Activated T-cell treated with anti-CD3 and anti-CD28 coated beads, Interleukin-2, amount 50 U/mL, for 4 hours (primary cell): Measurements from ENCODE around the gene TSPAN31. TPM values are rescaled to one million over a fixed set of nuclear protein-coding genes. Genes with fewer than 3 reads are reported as not detected.

Experiments
- ATAC-seq, 2 donors: fragments of 200-7000 bp; cut with Tn5 transposase; one replicate each; pipeline ENCODE4 v1.10.0; 2021
- DNase-seq: peaks from one replicate; pipeline ENCODE4 v3.0.0-alpha.2; 2020
- H3K27me3 Mint-ChIP-seq: one replicate; pipeline ENCODE4 v1.8.0; 2021; ENCODE audit warnings: low read depth, mixed read lengths
- H3K36me3 Mint-ChIP-seq: one replicate; pipeline ENCODE4 v1.8.0; 2022; ENCODE audit warnings: mixed read lengths; ENCODE audit not compliant: insufficient read depth
- H3K4me1 Mint-ChIP-seq: one replicate; pipeline ENCODE4 v1.8.0; 2021; ENCODE audit warnings: low read depth, mixed read lengths
- H3K4me3 Mint-ChIP-seq: one replicate; pipeline ENCODE4 v1.8.0; 2021; ENCODE audit warnings: mild to moderate bottlenecking, moderate library complexity, mixed read lengths
- H3K9me3 Mint-ChIP-seq: one replicate; pipeline ENCODE4 v1.8.0; 2021; ENCODE audit warnings: mixed read lengths
- total RNA-seq, 3 donors: library from RNA; stranded (reverse); gene quantifications; one replicate each; pipeline ENCODE4 v1.2.1, GENCODE V29; 2021

Gene TSPAN31
- total RNA-seq, 3 donors from 2014 or later, result 11.5 to 14.9 (median 14.0) TPM

DNA sequence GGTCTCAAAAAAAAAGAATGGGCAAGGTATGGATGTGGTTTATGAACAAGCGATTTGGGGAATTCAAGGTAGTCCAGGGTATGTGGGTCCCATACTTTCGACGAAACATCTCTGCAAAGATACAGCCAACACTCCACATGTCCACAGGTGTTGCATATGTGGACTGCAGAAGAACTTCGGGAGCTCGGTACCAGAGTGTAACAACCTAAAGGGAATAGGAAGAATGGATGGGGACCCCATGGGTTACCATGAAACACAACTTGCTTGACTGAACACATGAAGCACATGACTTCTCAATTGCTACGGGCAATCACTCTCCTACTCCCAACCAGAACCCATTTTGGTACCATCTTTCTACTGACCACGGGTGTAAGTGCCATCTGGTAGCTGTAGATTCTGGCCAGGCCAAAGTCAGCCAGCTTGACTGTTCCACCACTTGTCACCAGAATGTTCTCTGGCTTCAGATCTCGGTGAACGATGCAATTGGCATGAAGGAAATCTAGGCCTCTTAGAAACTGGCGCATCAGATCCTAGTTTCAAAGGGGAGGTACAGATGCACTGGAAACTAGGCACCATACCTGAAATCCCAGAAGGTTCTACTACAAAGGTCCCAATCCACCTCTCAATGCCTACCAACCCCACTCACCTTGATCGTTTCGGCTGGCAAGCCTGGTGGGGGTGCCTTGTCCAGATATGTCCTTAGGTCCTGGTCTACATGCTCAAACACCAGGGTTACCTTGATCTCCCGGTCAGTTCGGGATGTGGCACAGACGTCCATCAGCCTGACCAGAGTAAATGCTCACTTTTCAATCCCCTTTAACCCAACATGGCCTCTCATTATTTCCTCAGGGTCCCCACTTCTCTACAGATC, 6.0 kb downstream of the TSPAN31 start:
- peaks cover 49% of the 10 kb centered on the region for H3K4me1 Mint-ChIP-seq
- peak overlapping the region; percentile 96 for H3K4me3 Mint-ChIP-seq
- no peaks in the 10 kb centered on the region for H3K9me3 Mint-ChIP-seq
- ATAC-seq (no peak), DNase-seq (no peak)
- peaks cover 38% of the 10 kb centered on the region for H3K36me3 Mint-ChIP-seq
- H3K27me3 Mint-ChIP-seq, result no peaks in the 10 kb centered on the region

DNA sequence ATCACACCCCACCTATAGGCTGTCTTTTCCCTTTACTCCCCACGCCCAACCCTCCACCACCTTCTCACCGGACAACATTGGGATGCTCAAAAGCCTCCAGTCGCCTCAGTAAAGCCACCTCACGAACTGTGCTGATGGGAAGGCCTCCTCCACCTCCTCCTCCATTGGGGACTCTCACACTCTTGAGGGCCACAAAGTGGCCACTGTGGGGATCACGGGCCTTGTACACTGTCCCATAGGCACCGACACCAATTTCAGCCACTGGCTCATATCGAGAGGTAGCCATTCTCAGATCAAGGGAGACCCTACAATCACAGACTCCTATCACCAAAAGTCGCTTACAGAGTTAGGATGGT, 6.6 kb downstream of the TSPAN31 start:
- H3K4me3 Mint-ChIP-seq, result peak overlapping the region; percentile 96
- no peak for DNase-seq
- peaks cover 32% of the 10 kb centered on the region for H3K36me3 Mint-ChIP-seq
- peaks cover 48% of the 10 kb centered on the region for H3K4me1 Mint-ChIP-seq
- no peaks in the 10 kb centered on the region for H3K9me3 Mint-ChIP-seq
- H3K27me3 Mint-ChIP-seq, result no peaks in the 10 kb centered on the region
- ATAC-seq, result no peak

- Mint-ChIP-seq H3K4me1 (peaks cover 53% of the 10 kb centered on the region), H3K9me3 (no peaks in the 10 kb centered on the region), H3K27me3 (no peaks in the 10 kb centered on the region), H3K36me3 (peaks cover 30% of the 10 kb centered on the region), H3K4me3 (peak within 1 kb of the TSS; percentile 96)
- ATAC-seq (peak; percentile 71 to 76), DNase-seq (peak; percentile 96)
Observed at GRCh38 chr12:57751788-57752667, 7.2 kb downstream of the TSPAN31 start, which contains the start of gene CDK4. Gene CDK4 (minus strand): TSS chr12:57752310. CDS start chr12:57751717, 593 bp downstream.

GRCh38 chr12:57752668-57753000, 7.8 kb downstream of the TSPAN31 start:
- H3K4me3 Mint-ChIP-seq, result peak overlapping the region; percentile 96
- ATAC-seq (no peak), DNase-seq (no peak)
- H3K36me3 Mint-ChIP-seq, result peaks cover 25% of the 10 kb centered on the region
- no peaks in the 10 kb centered on the region for H3K9me3 Mint-ChIP-seq
- H3K27me3 Mint-ChIP-seq, result no peaks in the 10 kb centered on the region
- peaks cover 54% of the 10 kb centered on the region for H3K4me1 Mint-ChIP-seq

- Mint-ChIP-seq H3K4me1 (peaks cover 54% of the 10 kb centered on the region), H3K9me3 (no peaks in the 10 kb centered on the region), H3K4me3 (peak overlapping the region; percentile 86), H3K27me3 (no peaks in the 10 kb centered on the region), H3K36me3 (peaks cover 24% of the 10 kb centered on the region)
- no peak for DNase-seq
- no peak for ATAC-seq
Observed at GRCh38 chr12:57753756-57754337, 9.0 kb downstream of the TSPAN31 start.

DNA sequence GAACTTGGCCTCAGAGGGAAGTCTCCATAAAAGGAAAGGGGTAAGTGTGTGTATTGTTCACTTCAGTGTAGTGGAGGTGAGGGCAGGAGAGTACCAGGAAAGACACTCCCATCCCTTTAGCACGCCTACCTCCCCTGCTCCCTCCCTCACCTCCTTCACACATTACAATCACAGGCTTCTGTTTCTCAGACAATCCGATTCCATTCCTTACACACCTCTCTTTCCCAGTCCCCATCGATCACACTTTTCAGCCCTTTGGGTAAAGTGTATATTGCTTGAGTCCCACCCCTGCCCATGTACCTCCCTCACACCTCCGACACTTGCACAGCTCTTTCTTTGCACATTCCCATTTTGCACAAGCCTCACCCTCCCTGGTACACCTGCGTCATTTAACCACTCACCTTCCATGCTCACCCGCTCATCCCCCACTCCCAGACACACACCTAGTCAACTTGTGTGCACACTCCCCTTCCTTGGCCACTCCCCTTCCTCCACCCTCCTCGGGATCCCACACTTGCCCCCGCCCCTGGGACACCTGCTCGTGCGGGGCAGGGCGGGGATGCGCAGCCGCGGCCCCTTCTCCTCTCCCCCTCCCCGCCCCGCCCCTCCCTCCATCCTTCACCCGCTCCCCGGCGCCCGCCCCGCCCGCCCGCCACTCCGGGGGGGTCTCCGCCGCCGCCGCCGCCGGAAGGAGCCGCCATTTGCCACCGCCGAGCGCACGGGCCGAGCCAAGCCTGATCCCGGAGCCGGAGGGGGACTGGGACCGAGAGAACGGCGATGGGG, 9.8 kb downstream of the TSPAN31 start, which contains the start of gene MARCHF9:
Gene MARCHF9 (plus strand): TSS at position 693 of the 783 bp plus-strand sequence. CDS start 426 bp downstream, outside the sequence.
- ATAC-seq (peak; percentile 46 to 48), DNase-seq (peak; percentile 80)
- no peaks in the 10 kb centered on the region for H3K9me3 Mint-ChIP-seq
- H3K4me1 Mint-ChIP-seq, result peaks cover 58% of the 10 kb centered on the region
- H3K36me3 Mint-ChIP-seq, result peaks cover 21% of the 10 kb centered on the region
- H3K4me3 Mint-ChIP-seq, result peak within 1 kb of the TSS; percentile 86
- H3K27me3 Mint-ChIP-seq, result no peaks in the 10 kb centered on the region

GRCh38 chr12:57755194-57755453, 10.3 kb downstream of the TSPAN31 start:
- no peak for ATAC-seq
- Mint-ChIP-seq H3K9me3 (no peaks in the 10 kb centered on the region), H3K4me3 (no peak overlapping the region), H3K27me3 (no peaks in the 10 kb centered on the region), H3K36me3 (peaks cover 24% of the 10 kb centered on the region), H3K4me1 (peaks cover 60% of the 10 kb centered on the region)
- DNase-seq, result no peak

GRCh38 chr12:57755454-57756372, 10.9 kb downstream of the TSPAN31 start:
- Mint-ChIP-seq H3K4me1 (peaks cover 54% of the 10 kb centered on the region), H3K36me3 (peaks cover 18% of the 10 kb centered on the region), H3K9me3 (no peaks in the 10 kb centered on the region), H3K4me3 (peak overlapping the region; percentile 84), H3K27me3 (no peaks in the 10 kb centered on the region)
- DNase-seq, result no peak
- ATAC-seq, result no peak

DNA sequence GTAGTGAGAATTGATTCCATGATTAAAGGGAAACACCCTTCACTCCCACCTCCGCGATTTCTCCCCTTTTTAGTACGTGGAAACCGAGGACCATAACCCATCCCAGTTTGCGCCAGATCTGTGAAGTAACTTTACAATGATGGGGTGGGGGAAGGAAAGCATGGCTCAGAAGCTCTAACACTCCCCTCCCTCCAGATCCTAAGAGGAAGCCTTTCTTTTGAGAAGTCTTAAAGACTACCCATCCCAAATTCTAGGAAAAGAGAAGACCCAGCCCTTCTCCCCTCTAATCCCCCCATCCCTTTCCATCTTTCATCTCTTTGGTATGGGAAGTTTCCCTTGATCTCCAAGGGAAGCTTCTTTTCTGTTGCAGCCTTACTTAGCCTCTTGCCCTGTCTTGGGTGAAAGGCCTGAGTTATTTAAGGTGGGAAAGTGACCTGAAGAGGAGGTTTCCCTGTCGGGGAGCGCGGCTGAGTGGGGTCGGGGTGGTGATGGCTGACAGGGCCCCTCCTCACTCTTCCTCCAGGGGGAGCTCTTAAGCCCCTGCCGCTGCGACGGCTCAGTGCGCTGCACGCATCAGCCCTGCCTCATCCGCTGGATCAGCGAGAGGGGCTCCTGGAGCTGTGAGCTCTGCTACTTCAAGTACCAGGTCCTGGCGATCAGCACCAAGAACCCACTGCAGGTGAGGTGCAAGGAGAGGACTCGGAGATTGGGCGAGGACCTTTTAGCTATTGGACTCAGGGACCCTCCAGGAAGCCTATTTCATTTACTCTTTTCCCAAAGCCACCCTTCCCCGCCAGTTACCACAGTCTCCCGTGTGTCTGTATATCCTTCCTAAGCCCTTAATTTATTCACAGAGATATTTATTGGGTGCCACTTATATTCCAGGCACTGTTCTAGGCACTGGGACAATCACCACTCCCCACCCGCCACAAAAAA, 11.8 kb downstream of the TSPAN31 start:
- peaks cover 45% of the 10 kb centered on the region for H3K4me1 Mint-ChIP-seq
- H3K9me3 Mint-ChIP-seq, result no peaks in the 10 kb centered on the region
- DNase-seq (peak; percentile 69), ATAC-seq (peak; percentile 37 to 42)
- H3K36me3 Mint-ChIP-seq, result peaks cover 11% of the 10 kb centered on the region
- H3K4me3 Mint-ChIP-seq, result peak overlapping the region; percentile 84
- H3K27me3 Mint-ChIP-seq, result no peaks in the 10 kb centered on the region

- peaks cover 37% of the 10 kb centered on the region for H3K4me1 Mint-ChIP-seq
- no peak overlapping the region for H3K4me3 Mint-ChIP-seq
- no peaks in the 10 kb centered on the region for H3K27me3 Mint-ChIP-seq
- H3K36me3 Mint-ChIP-seq, result peaks cover 12% of the 10 kb centered on the region
- ATAC-seq (no peak), DNase-seq (no peak)
- no peaks in the 10 kb centered on the region for H3K9me3 Mint-ChIP-seq
Observed at GRCh38 chr12:57757771-57758170, 12.9 kb downstream of the TSPAN31 start.

DNA sequence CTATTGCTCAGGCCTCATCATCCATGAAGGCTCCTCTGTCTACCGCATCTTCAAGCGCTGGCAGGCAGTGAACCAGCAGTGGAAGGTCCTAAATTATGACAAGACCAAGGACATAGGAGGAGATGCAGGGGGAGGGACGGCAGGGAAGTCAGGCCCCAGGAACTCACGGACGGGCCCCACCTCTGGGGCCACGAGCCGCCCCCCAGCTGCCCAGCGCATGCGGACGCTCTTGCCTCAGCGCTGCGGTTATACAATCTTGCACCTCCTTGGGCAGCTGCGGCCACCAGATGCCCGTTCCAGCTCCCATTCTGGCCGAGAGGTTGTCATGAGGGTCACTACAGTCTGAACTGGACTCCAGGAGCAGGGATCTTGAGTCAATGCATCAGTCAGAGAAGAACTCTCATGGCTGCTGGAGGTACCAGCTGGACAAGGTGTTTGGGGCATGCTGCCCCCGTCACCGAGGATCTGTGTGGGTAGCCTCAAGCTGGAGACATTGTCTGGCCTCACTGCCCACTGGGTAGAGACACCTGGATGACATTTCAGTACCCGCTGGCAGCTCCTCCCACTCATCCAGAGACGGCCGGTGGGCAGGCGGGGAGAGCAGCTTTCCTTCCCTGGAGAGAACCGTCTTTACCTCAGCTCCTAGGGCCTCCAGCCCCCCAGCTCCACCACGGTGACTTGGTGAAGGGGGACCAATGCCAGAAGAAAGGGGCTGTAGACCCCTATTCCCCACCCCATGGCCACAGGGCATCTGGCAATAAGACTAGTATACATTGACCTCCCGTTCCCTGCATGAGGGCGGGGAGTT, 13.9 kb downstream of the TSPAN31 start:
- DNase-seq (no peak), ATAC-seq (no peak)
- Mint-ChIP-seq H3K36me3 (peaks cover 19% of the 10 kb centered on the region), H3K9me3 (no peaks in the 10 kb centered on the region), H3K4me3 (no peak overlapping the region), H3K27me3 (peaks cover 8% of the 10 kb centered on the region), H3K4me1 (peaks cover 31% of the 10 kb centered on the region)
